H4 (cell line): ENCODE data around the gene DUS3L. TPM values are rescaled to one million over a fixed set of nuclear protein-coding genes. Genes with fewer than 3 reads are reported as not detected.
"Not testable (repeated sequence)": the region's sequence is repeated elsewhere in the genome, so short reads cannot be mapped to it uniquely, and the experiment has no call there.

Source experiments
- DNase-seq: peaks from one replicate; pipeline ENCODE4 v3.0.0-alpha.2; 2015; ENCODE audit warnings: low spot score
- total RNA-seq: library from RNA; depleted of rRNA; stranded (reverse); fragments of >200 nt; shearing (Covaris generic); gene quantifications from 2 replicates; pipeline ENCODE4 v1.2.3, GENCODE V29; 2014; rRNA removed

The DUS3L gene
- total RNA-seq, 1 experiment from 2014 or later: 23.2 TPM

DNA sequence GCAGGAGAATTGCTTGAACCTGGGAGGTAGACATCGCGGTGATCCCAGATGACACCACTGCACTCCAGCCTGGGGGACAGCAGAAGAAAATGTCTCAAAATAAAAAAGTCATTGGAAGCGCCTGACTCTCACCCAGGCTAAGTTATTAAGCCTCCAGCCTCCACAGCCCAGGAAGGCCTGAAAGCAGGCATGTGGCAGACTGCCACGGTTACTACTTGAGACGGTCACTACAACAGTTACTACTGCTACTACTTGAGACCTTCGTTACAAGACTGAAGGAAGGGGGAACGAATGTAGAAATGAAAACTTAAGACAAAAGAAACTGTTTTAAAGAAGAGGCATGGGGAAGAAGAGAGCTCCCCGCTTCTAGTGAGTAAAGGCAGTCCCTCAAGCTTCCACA is 16.0 kb downstream of the DUS3L start:
- no peak for DNase-seq

- no peak for DNase-seq
These were observed 17.7 kb downstream of the DUS3L start for GRCh38 chr19:5773276-5773675.

GRCh38 chr19:5772416-5772815 is 18.5 kb downstream of the DUS3L start:
- no peak for DNase-seq

GRCh38 chr19:5767949-5768348 is 23.0 kb downstream of the DUS3L start:
- no peak for DNase-seq

DNA sequence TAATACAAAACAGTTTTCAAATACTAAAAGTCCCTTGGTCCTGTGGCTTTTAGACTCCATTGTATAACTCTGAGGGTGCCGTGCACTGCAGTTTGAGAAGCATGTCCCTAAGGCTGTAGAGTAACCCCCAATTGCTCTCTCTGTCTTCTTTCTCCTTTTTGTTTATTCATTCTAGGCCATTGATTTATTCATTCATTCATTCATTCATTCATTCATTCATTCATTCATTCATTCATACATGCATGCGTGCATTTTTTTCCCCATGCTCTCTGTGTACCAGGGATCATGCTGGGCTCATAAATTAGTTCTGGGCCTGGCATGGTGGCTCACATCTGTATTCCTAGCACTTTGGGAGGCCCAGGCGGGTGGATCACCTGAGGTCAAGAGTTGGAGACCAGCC is 25.7 kb downstream of the DUS3L start:
- DNase-seq: no peak

GRCh38 chr19:5762608-5763217 is 28.2 kb downstream of the DUS3L start:
- DNase-seq: no peak

DNA sequence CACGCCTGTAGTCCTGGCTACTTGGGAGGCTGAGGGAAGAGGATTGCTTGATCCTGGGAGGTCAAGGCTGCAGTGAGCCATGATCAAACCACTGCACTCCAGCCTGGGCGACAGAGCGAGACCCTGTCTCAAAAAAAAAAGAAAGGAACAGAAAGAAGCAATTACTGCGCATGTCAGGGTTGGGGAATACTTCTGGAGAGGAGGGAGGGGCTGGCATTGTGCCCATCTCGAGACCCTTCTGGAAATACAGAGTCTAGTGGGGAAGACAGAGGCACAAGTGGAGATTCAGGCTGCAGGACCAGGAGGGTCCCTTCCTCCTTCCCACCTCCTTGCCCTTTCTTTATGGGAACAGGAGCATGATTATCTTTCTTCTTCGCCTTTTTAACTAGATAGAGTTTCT is 37.2 kb downstream of the DUS3L start:
- DNase-seq: no peak

GRCh38 chr19:5751709-5752108 is 39.3 kb downstream of the DUS3L start:
- no peak for DNase-seq

DNA sequence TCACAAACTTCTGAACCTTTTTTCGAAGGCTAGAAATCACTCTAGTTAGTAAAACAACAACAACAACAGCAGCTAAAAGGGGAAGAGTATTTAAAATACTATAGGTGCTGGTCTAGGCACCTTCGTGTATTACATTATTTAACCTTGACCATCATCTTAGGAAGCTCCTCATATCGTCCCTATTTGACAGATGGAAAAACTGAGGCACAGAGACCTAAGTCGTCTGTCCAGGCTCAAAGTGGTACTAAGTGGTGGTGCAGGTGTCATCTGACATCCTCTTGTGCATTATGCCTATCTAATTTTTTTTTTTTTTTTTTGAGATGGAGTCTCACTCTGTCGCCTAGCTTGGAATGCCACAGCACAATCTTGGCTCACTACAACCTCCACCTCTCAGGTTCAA is 41.5 kb downstream of the DUS3L start:
- DNase-seq: no peak

GRCh38 chr19:5748920-5749319 is 42.0 kb downstream of the DUS3L start:
- not testable (repeated sequence) for DNase-seq

GRCh38 chr19:5744999-5745398 is 46.0 kb downstream of the DUS3L start:
- DNase-seq: not testable (repeated sequence)

GRCh38 chr19:5743630-5744029 is 47.3 kb downstream of the DUS3L start:
- DNase-seq: no peak

DNA sequence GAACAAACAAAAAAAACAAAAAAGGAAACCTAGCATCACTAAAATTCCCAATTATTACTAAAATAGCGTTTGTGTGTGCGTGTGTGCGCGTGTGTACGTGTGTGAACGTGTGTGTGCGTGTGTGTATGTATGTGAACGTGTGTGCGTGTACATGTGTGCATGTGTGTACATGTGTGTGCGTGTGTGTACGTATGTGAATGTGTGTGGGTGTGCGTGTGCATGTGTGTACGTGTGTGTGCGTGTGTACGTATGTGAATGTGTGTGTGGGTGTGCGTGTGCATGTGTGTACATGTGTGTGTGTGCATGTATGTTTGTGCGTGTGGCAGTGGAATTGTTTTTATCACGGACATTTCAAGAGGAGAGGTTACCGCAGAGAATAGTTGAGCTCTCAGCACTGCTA is 48.9 kb downstream of the DUS3L start:
- no peak for DNase-seq

DNA sequence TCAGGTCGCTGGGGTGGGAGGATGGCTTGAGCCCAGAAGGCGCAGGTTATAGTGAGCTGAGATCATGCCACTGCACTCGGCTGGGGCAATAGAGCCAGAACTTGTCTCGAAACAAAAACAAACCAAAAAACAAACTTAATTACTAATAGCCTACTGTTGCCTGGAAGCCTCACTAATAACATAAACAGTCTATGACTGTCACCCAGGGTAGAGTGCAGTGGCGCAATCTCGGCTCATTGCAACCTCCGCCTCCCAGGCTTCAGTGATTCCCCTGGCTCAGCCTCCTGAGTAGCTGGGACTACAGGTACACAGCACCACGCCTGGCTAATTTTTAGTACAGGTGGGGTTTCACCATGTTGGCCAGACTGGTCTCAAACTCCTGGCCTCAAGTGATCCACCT is 52.5 kb downstream of the DUS3L start:
- DNase-seq: no peak

Other genes with a start within 250 kb of the DUS3L start
- 2.3 and 4.3 TPM in 2 replicates for gene TINCR, start 223.2 kb downstream of the DUS3L start, total RNA-seq
- 10.8 and 19.1 TPM in 2 replicates for gene SAFB2, start 168.4 kb downstream of the DUS3L start, total RNA-seq
- 18.4 and 19.5 TPM in 2 replicates for gene SAFB, start 168.1 kb downstream of the DUS3L start, total RNA-seq
- 38.1 and 52.7 TPM in 2 replicates for gene MICOS13, start 110.6 kb downstream of the DUS3L start, total RNA-seq
- 2.4 and 4.9 TPM in 2 replicates for gene HSD11B1L, start 110.1 kb downstream of the DUS3L start, total RNA-seq
- 933 and 1,282 TPM in 2 replicates for gene RPL36, start 100.9 kb downstream of the DUS3L start, total RNA-seq
- 49.1 and 81.4 TPM in 2 replicates for gene LONP1, start 71.0 kb downstream of the DUS3L start, total RNA-seq
- not detected in 2 replicates for gene CATSPERD, start 70.5 kb downstream of the DUS3L start, total RNA-seq
- gene PRR22, start 6.4 kb downstream of the DUS3L start, total RNA-seq: 0.25 TPM in 1 of 2 replicates, not detected in the other
- gene NRTN, start 13.9 kb upstream of the DUS3L start, total RNA-seq: 0.06 and 0.23 TPM in 2 replicates
- not detected in 2 replicates for gene FUT6, start 48.5 kb upstream of the DUS3L start, total RNA-seq
- not detected in 2 replicates for gene FUT3, start 60.3 kb upstream of the DUS3L start, total RNA-seq
- not detected in 2 replicates for gene FUT5, start 79.4 kb upstream of the DUS3L start, total RNA-seq
- 281 and 301 TPM in 2 replicates for gene NDUFA11, start 112.6 kb upstream of the DUS3L start, total RNA-seq
- gene VMAC, start 113.7 kb upstream of the DUS3L start, total RNA-seq: 1.0 and 3.1 TPM in 2 replicates
- gene CAPS, start 123.1 kb upstream of the DUS3L start, total RNA-seq: 0.08 and 0.66 TPM in 2 replicates
- gene RANBP3, start 187.0 kb upstream of the DUS3L start, total RNA-seq: 54.2 and 70.6 TPM in 2 replicates